Spleen (tissue), 7 donors: Measurements from ENCODE around the gene SLC4A2.
A peak's percentile ranks its signal among the peaks of the same experiment; 100 is the strongest.

Experiments
- CTCF ChIP-seq, 11 experiments: fragments of 200-600 bp in 7 of 11; fragments of 450-650 bp in 4 of 11; sonication (generic) in 4 of 11; IDR thresholded peaks in 8 of 11; conservative IDR thresholded peaks in 3 of 11; 1 replicate in 7 of 11; 2 replicates in 4 of 11; pipeline versions ENCODE4 v1.4.0 to v1.8.0; 2016 to 2021; ENCODE audit warnings: antibody characterized with exemption in 11 of 11, inconsistent platforms in 4 of 11, mild to moderate bottlenecking in 1 of 11
- POLR2A ChIP-seq, 3 donors: fragments of 450-650 bp; IDR thresholded peaks; one replicate each; pipeline ENCODE4 v1.5.1; 2017; ENCODE audit warnings: antibody characterized with exemption in 3 of 3, mild to moderate bottlenecking in 1 of 3
- POLR2AphosphoS5 ChIP-seq, 3 donors: sonication (generic); formaldehyde crosslinking; IDR thresholded peaks; one replicate each; pipeline ENCODE4 v1.5.1; 2017; ENCODE audit warnings: antibody characterized with exemption in 3 of 3
- donor health status: DM: no; HTN: no; CAD: no; lungs with moderate emphysema.
- donor health status: DM: no; HTN: no; CAD: no.
- donor health status: DM: no; HTN: no; CAD: no.

GRCh38 chr7:151087245-151088018 is 28.0 kb downstream of the SLC4A2 start:
- TF ChIP-seq CTCF (IDR thresholded peaks at IDR 0.05 in 8 of 11, conservative IDR thresholded peaks at IDR 0.05 in 3 of 11) = peak in 4 of 11 experiments; percentile 23 to 46 (median 42)
- peak; percentile 39 to 71 (median 64) for TF ChIP-seq POLR2AphosphoS5 (IDR thresholded peaks at IDR 0.05)
- no peak for TF ChIP-seq POLR2A (IDR thresholded peaks at IDR 0.05)
